IMR-90 (cell line): ENCODE measurements around the gene DLD. TPM values are rescaled to one million over a fixed set of nuclear protein-coding genes. Genes with fewer than 3 reads are reported as not detected.

Source experiments
- ATAC-seq: fragments of 200-7000 bp; cut with Tn5 transposase; 2 replicates; pipeline ENCODE4 v1.9.1; 2020; ENCODE audit warnings: low read depth, mild to moderate bottlenecking, moderate library complexity
- BruUV-seq: library from RNA; stranded (reverse); fragments of 400-500 nt; replicated peaks from 2 replicates; lab custom pipeline; 2021; lab: Mats Ljungman, UMichigan
- CTCF ChIA-PET: fragments of 300-600 bp; formaldehyde crosslinking; extraction: SDS; loops from one replicate; lab custom pipeline; 2021; ENCODE audit warnings: antibody characterized with exemption; lab: Yijun Ruan, JAX
- POLR2A ChIA-PET: fragments of 300-600 bp; sonication (Branson Sonifier 250); formaldehyde crosslinking; loops from one replicate; lab custom pipeline; 2022; ENCODE audit warnings: antibody characterized with exemption; ENCODE audit not compliant: unreplicated experiment; lab: Charles Lee
- DNase-seq: peaks from one replicate; pipeline ENCODE4 v3.0.0; 2013
- H2AFZ ChIP-seq: replicated peaks from 2 replicates; pipeline ENCODE3; 2013; ENCODE audit warnings: low read length, mild to moderate bottlenecking; ENCODE audit not compliant: poor library complexity
- H2AK5ac ChIP-seq: 2 replicates; pipeline ENCODE4 v1.6.1; 2013; ENCODE audit warnings: low read depth, low read length, inconsistent platforms
- H2AK9ac ChIP-seq: replicated peaks from 2 replicates; pipeline ENCODE3; 2013; ENCODE audit warnings: mild to moderate bottlenecking, low read depth, low read length, moderate library complexity; ENCODE audit not compliant: poor library complexity
- H2BK120ac ChIP-seq: 2 replicates; pipeline ENCODE4 v1.6.1; 2013; ENCODE audit warnings: low read depth, low read length, inconsistent platforms
- H2BK15ac ChIP-seq: 3 replicates; pipeline ENCODE4 v1.6.1; 2013; ENCODE audit warnings: low read depth, low read length, inconsistent platforms
- H2BK20ac ChIP-seq: 2 replicates; pipeline ENCODE4 v1.6.1; 2013; ENCODE audit warnings: low read depth, mild to moderate bottlenecking, inconsistent platforms, low read length, moderate library complexity
- H2BK5ac ChIP-seq: 2 replicates; pipeline ENCODE4 v1.6.1; 2013; ENCODE audit warnings: mild to moderate bottlenecking, low read depth, low read length, inconsistent platforms; ENCODE audit not compliant: poor library complexity, severe bottlenecking
- H3K14ac ChIP-seq: replicated peaks from 2 replicates; pipeline ENCODE4 v1.6.1; 2013; ENCODE audit warnings: low read depth, low read length, inconsistent platforms
- H3K18ac ChIP-seq: 2 replicates; pipeline ENCODE4 v1.6.1; 2013; ENCODE audit warnings: low read depth, low read length, control low read depth
- H3K23ac ChIP-seq: 2 replicates; pipeline ENCODE4 v1.6.1; 2013; ENCODE audit warnings: low read depth, low read length, inconsistent platforms
- H3K27ac ChIP-seq: 2 replicates; pipeline ENCODE4 v1.5.1; 2013; ENCODE audit warnings: mild to moderate bottlenecking, control low read depth, low read length; ENCODE audit not compliant: insufficient read depth
- H3K27me3 ChIP-seq: 2 replicates; pipeline ENCODE4 v1.6.1; 2013; ENCODE audit warnings: low read length; ENCODE audit not compliant: control insufficient read depth, insufficient read depth
- H3K36me3 ChIP-seq: 2 replicates; pipeline ENCODE4 v1.6.1; 2013; ENCODE audit warnings: low read length, mixed read lengths; ENCODE audit not compliant: control insufficient read depth, insufficient read depth
- H3K4ac ChIP-seq: 2 replicates; pipeline ENCODE4 v1.6.1; 2013; ENCODE audit warnings: low read depth, low read length, inconsistent platforms
- H3K4me1 ChIP-seq: 2 replicates; pipeline ENCODE4 v1.6.1; 2013; ENCODE audit warnings: low read length, mixed read lengths; ENCODE audit not compliant: control insufficient read depth, insufficient read depth
- H3K4me2 ChIP-seq: 2 replicates; pipeline ENCODE4 v1.6.1; 2013; ENCODE audit warnings: low read depth, mild to moderate bottlenecking, control low read depth, low read length, moderate library complexity
- H3K4me3 ChIP-seq: 2 replicates; pipeline ENCODE4 v1.5.1; 2013; ENCODE audit warnings: low read depth, mild to moderate bottlenecking, control low read depth, low read length, moderate library complexity; ENCODE audit not compliant: insufficient read depth
- H3K56ac ChIP-seq: 2 replicates; pipeline ENCODE4 v1.6.1; 2013; ENCODE audit warnings: low read length, inconsistent platforms; ENCODE audit not compliant: insufficient read depth; ENCODE audit errors: extremely low read depth
- H3K79me1 ChIP-seq, 2 experiments: 2 replicates each; pipeline ENCODE4 v1.6.1; 2013; ENCODE audit warnings: low read length in 2 of 2, inconsistent platforms in 1 of 2, low read depth in 1 of 2
- H3K9ac ChIP-seq: 2 replicates; pipeline ENCODE4 v1.6.1; 2013; ENCODE audit warnings: low read depth, low read length, control low read depth
- H3K9me1 ChIP-seq: 2 replicates; pipeline ENCODE4 v1.6.1; 2013; ENCODE audit warnings: low read length, inconsistent platforms; ENCODE audit not compliant: insufficient read depth
- H3K9me3 ChIP-seq: 2 replicates; pipeline ENCODE4 v1.6.1; 2013; ENCODE audit warnings: low read length; ENCODE audit not compliant: control insufficient read depth, insufficient read depth
- H4K20me1 ChIP-seq: 2 replicates; pipeline ENCODE4 v1.6.1; 2013; ENCODE audit warnings: low read length, inconsistent platforms; ENCODE audit not compliant: insufficient read depth
- H4K5ac ChIP-seq: 2 replicates; pipeline ENCODE4 v1.6.1; 2013; ENCODE audit warnings: mild to moderate bottlenecking, low read depth, low read length, control low read depth
- H4K8ac ChIP-seq, 2 experiments: 2 replicates each; pipeline ENCODE4 v1.6.1; 2013; ENCODE audit warnings: low read depth in 2 of 2, low read length in 2 of 2, control low read depth in 1 of 2, inconsistent platforms in 1 of 2
- H4K91ac ChIP-seq: 2 replicates; pipeline ENCODE4 v1.6.1; 2013; ENCODE audit warnings: low read depth, low read length, inconsistent platforms; ENCODE audit not compliant: insufficient read depth
- BHLHE40 ChIP-seq: fragments of 150-350 bp; IDR thresholded peaks from 2 replicates; pipeline ENCODE4 v1.6.1; 2016; ENCODE audit warnings: mild to moderate bottlenecking, low read depth, low read length
- CEBPB ChIP-seq: IDR thresholded peaks from 2 replicates; pipeline ENCODE4 v1.6.1; 2012; ENCODE audit warnings: low read depth, low read length, improper control_type of control experiment
- CHD1 ChIP-seq: IDR thresholded peaks from 2 replicates; pipeline ENCODE4 v1.6.1; 2012; ENCODE audit warnings: low read depth, low read length, improper control_type of control experiment
- FOS ChIP-seq: fragments of 150-350 bp; IDR thresholded peaks from 2 replicates; pipeline ENCODE4 v1.6.1; 2016; ENCODE audit warnings: low read depth, low read length
- MAFK ChIP-seq: IDR thresholded peaks from 2 replicates; pipeline ENCODE4 v1.6.1; 2012; ENCODE audit warnings: low read depth, low read length, improper control_type of control experiment
- MXI1 ChIP-seq: IDR thresholded peaks from 2 replicates; pipeline ENCODE4 v1.6.1; 2012; ENCODE audit warnings: low read depth, mild to moderate bottlenecking, low read length, moderate library complexity, borderline replicate concordance
- NFE2L2 ChIP-seq: fragments of 150-350 bp; IDR thresholded peaks from 2 replicates; pipeline ENCODE4 v1.6.1; 2016; ENCODE audit warnings: low read depth, mild to moderate bottlenecking, low read length
- RAD21 ChIP-seq: IDR thresholded peaks from 2 replicates; pipeline ENCODE4 v1.6.1; 2012; ENCODE audit warnings: low read length, improper control_type of control experiment
- RCOR1 ChIP-seq: IDR thresholded peaks from 2 replicates; pipeline ENCODE4 v1.6.1; 2012; ENCODE audit warnings: mild to moderate bottlenecking, low read length, improper control_type of control experiment; ENCODE audit not compliant: insufficient replicate concordance
- RFX5 ChIP-seq: IDR thresholded peaks from 2 replicates; pipeline ENCODE4 v1.8.0; 2012; ENCODE audit warnings: low read depth, mild to moderate bottlenecking, low read length, moderate library complexity
- WGBS, 2 experiments: methylation state at CpG; one replicate each; pipeline versions ENCODE4 v1.1.5 to v1.1.7; 2013; ENCODE audit warnings: missing lambda C conversion rate in 2 of 2; ENCODE audit not compliant: insufficient read length in 1 of 2; ENCODE audit errors: extremely low coverage in 2 of 2; 5-methylcytosine and 5-hydroxymethylcytosine counted together
- dilution Hi-C: fragments of 300-500 bp; cut with HindIII; formaldehyde crosslinking; loops from one replicate; pipeline ENCODE4 v1.14.3; 2018; ENCODE audit warnings: low sequenced_read_pairs; ENCODE audit not compliant: unreplicated experiment
- in situ Hi-C: fragments of 300-500 bp; cut with MboI; formaldehyde crosslinking; loops from 3 replicates; pipeline ENCODE4 v1.14.3; 2019; ENCODE audit warnings: low sequenced_read_pairs, inconsistent platforms, mixed read lengths
- intact Hi-C: fragments of 100-400 bp; cut with micrococcal nuclease; formaldehyde crosslinking; loops from 2 replicates; pipeline ENCODE4 v1.10.0; 2022
- polyA plus RNA-seq, 3 experiments: library from polyadenylated mRNA; depleted of rRNA; stranded (reverse); fragments of >200 nt; gene quantifications; 2 replicates each; pipeline ENCODE4 v1.2.3, GENCODE V29; 2012; ENCODE audit warnings: low replicate concordance in 1 of 3
- total RNA-seq: library from RNA; depleted of rRNA; stranded (reverse); fragments of >200 nt; gene quantifications from 2 replicates; pipeline ENCODE4 v1.2.3, GENCODE V29; 2012
- TF ChIP-seq, protein P1 (sequence below): fragments of 150-350 bp; IDR thresholded peaks from 2 replicates; pipeline ENCODE4 v1.6.1; 2017; ENCODE audit warnings: mild to moderate bottlenecking, antibody characterized with exemption, low read length, low read depth

The DLD gene
- total and polyA plus RNA-seq, 2 of the 4 experiments (the other 2 are of a cell fraction), result 121 to 361 TPM

DNA sequence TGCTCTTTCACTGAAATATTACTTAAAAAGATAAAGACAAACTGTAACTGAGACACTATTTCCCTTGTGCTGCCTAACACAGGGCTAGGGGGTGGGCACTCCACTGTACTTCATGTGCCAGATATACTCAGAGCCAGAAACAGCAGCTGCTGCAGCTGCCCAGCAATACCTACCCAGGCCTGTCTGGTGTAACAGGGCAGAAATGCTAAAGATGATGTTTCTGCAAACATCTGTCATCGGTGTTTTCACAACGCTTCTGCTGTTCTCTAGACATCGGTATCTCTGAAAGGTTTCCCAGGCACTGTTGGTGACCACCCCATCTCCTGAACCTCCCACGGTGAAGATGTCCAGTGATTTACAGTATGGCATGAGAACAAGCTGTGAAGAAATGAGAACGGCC lies 69.3 kb downstream of the DLD start:
- DNase-seq (no peak), ATAC-seq (no peak)
- H3K4me2 ChIP-seq, result no peak overlapping the region
- no peak overlapping the region for H4K8ac ChIP-seq
- dilution Hi-C loops, result no loop called here
- H2BK5ac ChIP-seq, result no peak overlapping the region
- ChIA-PET CTCF (no interaction called here), POLR2A (interaction anchor here (0.6 kb wide), 1 partner anchor 181 kb away, joined by 5 read pairs; no protein-coding TSS in a partner anchor)
- H4K91ac ChIP-seq, result no peak overlapping the region
- H2AK5ac ChIP-seq, result no peak overlapping the region
- H2BK15ac ChIP-seq, result no peak overlapping the region
- peaks cover 7% of the 10 kb centered on the region for H3K4me1 ChIP-seq
- no peak overlapping the region for H4K5ac ChIP-seq
- H3K27ac ChIP-seq, result no peak overlapping the region
- peaks cover 0 to 41% of the 10 kb centered on the region in 2 experiments; a peak in 3 of 4 replicates for H3K79me1 ChIP-seq
- H2BK120ac ChIP-seq, result no peak overlapping the region
- H3K14ac ChIP-seq, result no peak overlapping the region
- H3K36me3 ChIP-seq, result peaks cover 75% of the 10 kb centered on the region
- H2AFZ ChIP-seq, result no peak overlapping the region
- peaks cover 24% of the 10 kb centered on the region for H3K9me1 ChIP-seq
- no peak overlapping the region for H3K18ac ChIP-seq
- intact Hi-C loops, result no loop called here
- no peak overlapping the region for H3K4me3 ChIP-seq
- no CpG with 5 or more reads among the region's 5 CpGs for WGBS, 2 experiments
- H3K56ac ChIP-seq, result no peak overlapping the region
- no peak overlapping the region for H3K9ac ChIP-seq
- in situ Hi-C loops, result no loop called here
- H4K20me1 ChIP-seq, result peaks cover 20% of the 10 kb centered on the region
- no peak overlapping the region for H2AK9ac ChIP-seq
- H3K23ac ChIP-seq, result no peak overlapping the region
- no peak overlapping the region for H2BK20ac ChIP-seq
- TF ChIP-seq RFX5 (no peak), NFE2L2 (no peak), BHLHE40 (no peak), MXI1 (no peak), CEBPB (no peak), CHD1 (no peak), RCOR1 (no peak), RAD21 (no peak), MAFK (no peak), FOS (no peak)
- TF ChIP-seq, protein P1, sequence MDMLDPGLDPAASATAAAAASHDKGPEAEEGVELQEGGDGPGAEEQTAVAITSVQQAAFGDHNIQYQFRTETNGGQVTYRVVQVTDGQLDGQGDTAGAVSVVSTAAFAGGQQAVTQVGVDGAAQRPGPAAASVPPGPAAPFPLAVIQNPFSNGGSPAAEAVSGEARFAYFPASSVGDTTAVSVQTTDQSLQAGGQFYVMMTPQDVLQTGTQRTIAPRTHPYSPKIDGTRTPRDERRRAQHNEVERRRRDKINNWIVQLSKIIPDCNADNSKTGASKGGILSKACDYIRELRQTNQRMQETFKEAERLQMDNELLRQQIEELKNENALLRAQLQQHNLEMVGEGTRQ, result no peak
- no TSS peak for BruUV-seq
- no peaks in the 10 kb centered on the region for H3K27me3 ChIP-seq
- no peak overlapping the region for H3K4ac ChIP-seq
- H3K9me3 ChIP-seq, result no peaks in the 10 kb centered on the region
